ENCODE results near the gene COQ8B. TPM values are rescaled to one million over a fixed set of nuclear protein-coding genes. Genes with fewer than 3 reads are reported as not detected.

Gene COQ8B
- total and polyA plus RNA-seq, 4 donors, result 20.5 to 79.8 (median 32.8) TPM

DNA sequence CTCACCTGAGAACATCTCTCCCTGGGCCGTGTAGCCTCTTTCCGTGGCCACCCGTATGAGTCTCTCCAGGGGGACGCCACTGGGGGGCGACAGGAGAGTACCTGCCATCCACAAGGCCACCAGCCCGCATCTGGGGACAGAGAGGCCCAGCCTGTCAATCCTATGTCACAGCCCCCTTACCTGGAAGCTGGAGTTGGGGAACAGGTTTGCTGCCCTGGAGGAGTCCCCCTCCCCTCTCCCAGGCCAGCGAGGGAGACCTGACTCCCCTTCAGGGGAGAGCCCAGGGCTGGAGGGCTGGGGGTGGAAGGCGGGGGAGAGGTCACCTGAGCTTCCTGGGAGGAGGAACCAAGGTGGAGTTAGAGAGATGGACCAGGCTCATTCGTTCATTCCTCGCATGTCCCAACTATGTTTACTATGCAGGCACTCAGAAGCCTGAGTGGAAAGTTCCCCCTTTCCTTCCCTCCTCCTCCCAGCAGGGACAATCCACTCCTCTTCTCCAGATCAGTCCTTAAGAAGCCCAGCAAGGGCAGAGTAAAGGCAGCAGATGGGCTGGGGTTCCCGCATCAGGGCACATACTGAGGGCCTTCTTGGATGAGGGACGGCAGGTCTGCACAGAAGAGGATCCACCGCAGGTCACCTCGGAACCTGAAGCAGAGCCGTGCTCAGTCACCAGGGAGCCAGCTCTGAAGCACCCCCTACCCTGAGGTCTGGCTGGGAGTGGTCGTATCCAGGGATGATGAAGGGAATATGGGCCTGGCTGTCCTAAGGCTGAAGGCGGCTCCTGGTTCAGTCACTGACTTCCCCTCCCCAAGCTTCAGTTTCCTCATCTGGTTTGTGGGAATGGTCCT is 28.1 kb upstream of the COQ8B start:
- ATAC-seq (ENCODE audit: low FRiP score), result no peak
- H3K27ac ChIP-seq (ENCODE audit: low read depth in 1 of 2, low read length in 2 of 2), result peak overlapping the region in 1 of 2 donors; percentile 6
- H3K4me3 ChIP-seq (ENCODE audit: low read length in 2 of 2), result no peak overlapping the region
- intact Hi-C loops (cut with DNase I), result no loop called here
- H3K4me1 ChIP-seq (ENCODE audit: control insufficient read depth in 1 of 2, insufficient read depth in 2 of 2, low read length in 2 of 2), result no peaks in the 10 kb centered on the region
- WGBS, 2 donors, result 65 to 73% methylated on average over 17 of the region's 17 CpGs
- DNase-seq, result no peak
- no peaks in the 10 kb centered on the region for H3K27me3 ChIP-seq (ENCODE audit: control insufficient read depth in 1 of 2, insufficient read depth in 2 of 2, low read length in 1 of 2)
- H3K36me3 ChIP-seq (ENCODE audit: control insufficient read depth in 1 of 2, insufficient read depth in 2 of 2, low read length in 1 of 2), result no peaks in the 10 kb centered on the region
- no peaks in the 10 kb centered on the region for H3K9me3 ChIP-seq (ENCODE audit: control insufficient read depth, low read length)

- Histone ChIP-seq H3K9me3 (ENCODE audit: control insufficient read depth, low read length) (no peaks in the 10 kb centered on the region), H3K36me3 (ENCODE audit: control insufficient read depth in 1 of 2, insufficient read depth in 2 of 2, low read length in 1 of 2) (peaks cover 0 to 4% of the 10 kb centered on the region in 2 donors), H3K27me3 (ENCODE audit: control insufficient read depth in 1 of 2, insufficient read depth in 2 of 2, low read length in 1 of 2) (no peaks in the 10 kb centered on the region), H3K4me1 (ENCODE audit: control insufficient read depth in 1 of 2, insufficient read depth in 2 of 2, low read length in 2 of 2) (no peaks in the 10 kb centered on the region), H3K27ac (ENCODE audit: low read depth in 1 of 2, low read length in 2 of 2) (no peak overlapping the region), H3K4me3 (ENCODE audit: low read length in 2 of 2) (no peak overlapping the region)
- intact Hi-C loops (cut with DNase I), result no loop called here
- DNase-seq (no peak), ATAC-seq (ENCODE audit: low FRiP score) (no peak)
- 89 to 92% methylated on average over 10 of the region's 10 CpGs for WGBS, 2 donors
Observed at GRCh38 chr19:40743926-40744325, 27.2 kb upstream of the COQ8B start.

- 87 to 91% methylated on average over 12 of the region's 12 CpGs for WGBS, 2 donors
- H3K9me3 ChIP-seq (ENCODE audit: control insufficient read depth, low read length), result no peaks in the 10 kb centered on the region
- H3K27ac ChIP-seq (ENCODE audit: low read depth in 1 of 2, low read length in 2 of 2), result no peak overlapping the region
- DNase-seq (no peak), ATAC-seq (ENCODE audit: low FRiP score) (no peak)
- intact Hi-C loops (cut with DNase I), result no loop called here
- H3K4me3 ChIP-seq (ENCODE audit: low read length in 2 of 2), result no peak overlapping the region
- no peaks in the 10 kb centered on the region for H3K4me1 ChIP-seq (ENCODE audit: control insufficient read depth in 1 of 2, insufficient read depth in 2 of 2, low read length in 2 of 2)
- peaks cover 0 to 4% of the 10 kb centered on the region in 2 donors for H3K36me3 ChIP-seq (ENCODE audit: control insufficient read depth in 1 of 2, insufficient read depth in 2 of 2, low read length in 1 of 2)
- H3K27me3 ChIP-seq (ENCODE audit: control insufficient read depth in 1 of 2, insufficient read depth in 2 of 2, low read length in 1 of 2), result no peaks in the 10 kb centered on the region
Observed at GRCh38 chr19:40742886-40743285, 26.2 kb upstream of the COQ8B start.

- Histone ChIP-seq H3K36me3 (ENCODE audit: control insufficient read depth in 1 of 2, insufficient read depth in 2 of 2, low read length in 1 of 2) (peaks cover 0 to 5% of the 10 kb centered on the region in 2 donors), H3K27me3 (ENCODE audit: control insufficient read depth in 1 of 2, insufficient read depth in 2 of 2, low read length in 1 of 2) (no peaks in the 10 kb centered on the region), H3K27ac (ENCODE audit: low read depth in 1 of 2, low read length in 2 of 2) (no peak overlapping the region), H3K4me3 (ENCODE audit: low read length in 2 of 2) (no peak overlapping the region), H3K9me3 (ENCODE audit: control insufficient read depth, low read length) (no peaks in the 10 kb centered on the region), H3K4me1 (ENCODE audit: control insufficient read depth in 1 of 2, insufficient read depth in 2 of 2, low read length in 2 of 2) (no peaks in the 10 kb centered on the region)
- WGBS, 2 donors, result 79 to 81% methylated on average over 17 of the region's 17 CpGs
- intact Hi-C loops (cut with DNase I), result no loop called here
- ATAC-seq (ENCODE audit: low FRiP score) (peak; percentile 16), DNase-seq (no peak)
Observed at GRCh38 chr19:40742477-40742876, 25.8 kb upstream of the COQ8B start.

- no peak for DNase-seq
- intact Hi-C loops (cut with DNase I), result no loop called here
- 78 to 80% methylated on average over 10 of the region's 10 CpGs for WGBS, 2 donors
- no peaks in the 10 kb centered on the region for H3K9me3 ChIP-seq (ENCODE audit: control insufficient read depth, low read length)
- H3K4me3 ChIP-seq (ENCODE audit: low read length in 2 of 2), result no peak overlapping the region
- no peak overlapping the region for H3K27ac ChIP-seq (ENCODE audit: low read depth in 1 of 2, low read length in 2 of 2)
- peaks cover 0 to 8% of the 10 kb centered on the region in 2 donors for H3K36me3 ChIP-seq (ENCODE audit: control insufficient read depth in 1 of 2, insufficient read depth in 2 of 2, low read length in 1 of 2)
- no peaks in the 10 kb centered on the region for H3K4me1 ChIP-seq (ENCODE audit: control insufficient read depth in 1 of 2, insufficient read depth in 2 of 2, low read length in 2 of 2)
- no peaks in the 10 kb centered on the region for H3K27me3 ChIP-seq (ENCODE audit: control insufficient read depth in 1 of 2, insufficient read depth in 2 of 2, low read length in 1 of 2)
- no peak for ATAC-seq (ENCODE audit: low FRiP score)
Observed at GRCh38 chr19:40741527-40742390, 25.1 kb upstream of the COQ8B start.

DNA sequence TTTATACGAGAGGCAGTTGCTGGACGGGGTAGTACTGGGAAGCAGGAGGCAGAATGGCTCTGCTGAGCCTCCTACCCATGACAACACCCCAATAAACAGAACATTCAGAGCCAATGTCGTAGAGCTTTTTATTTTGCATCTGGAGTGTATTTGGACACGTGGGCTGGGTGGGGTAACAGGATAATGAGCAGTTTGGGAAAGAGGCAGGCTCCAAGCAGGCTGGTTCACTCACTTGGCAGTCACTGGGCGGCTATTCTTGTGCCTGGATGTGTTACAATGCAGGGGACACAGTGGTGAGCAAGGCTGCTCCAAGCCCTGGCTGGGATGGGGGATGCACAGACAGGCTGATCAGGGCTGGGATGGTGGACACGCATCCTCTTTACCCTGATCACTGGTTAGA is 24.1 kb upstream of the COQ8B start:
- intact Hi-C loops (cut with DNase I), result no loop called here
- no peaks in the 10 kb centered on the region for H3K27me3 ChIP-seq (ENCODE audit: control insufficient read depth in 1 of 2, insufficient read depth in 2 of 2, low read length in 1 of 2)
- H3K27ac ChIP-seq (ENCODE audit: low read depth in 1 of 2, low read length in 2 of 2), result no peak overlapping the region
- WGBS, 2 donors, result 43 to 44% methylated on average over 6 of the region's 6 CpGs
- no peaks in the 10 kb centered on the region for H3K4me1 ChIP-seq (ENCODE audit: control insufficient read depth in 1 of 2, insufficient read depth in 2 of 2, low read length in 2 of 2)
- H3K4me3 ChIP-seq (ENCODE audit: low read length in 2 of 2), result no peak overlapping the region
- DNase-seq, result no peak
- H3K9me3 ChIP-seq (ENCODE audit: control insufficient read depth, low read length), result no peaks in the 10 kb centered on the region
- peak; percentile 61 for ATAC-seq (ENCODE audit: low FRiP score)
- H3K36me3 ChIP-seq (ENCODE audit: control insufficient read depth in 1 of 2, insufficient read depth in 2 of 2, low read length in 1 of 2), result peaks cover 0 to 8% of the 10 kb centered on the region in 2 donors

DNA sequence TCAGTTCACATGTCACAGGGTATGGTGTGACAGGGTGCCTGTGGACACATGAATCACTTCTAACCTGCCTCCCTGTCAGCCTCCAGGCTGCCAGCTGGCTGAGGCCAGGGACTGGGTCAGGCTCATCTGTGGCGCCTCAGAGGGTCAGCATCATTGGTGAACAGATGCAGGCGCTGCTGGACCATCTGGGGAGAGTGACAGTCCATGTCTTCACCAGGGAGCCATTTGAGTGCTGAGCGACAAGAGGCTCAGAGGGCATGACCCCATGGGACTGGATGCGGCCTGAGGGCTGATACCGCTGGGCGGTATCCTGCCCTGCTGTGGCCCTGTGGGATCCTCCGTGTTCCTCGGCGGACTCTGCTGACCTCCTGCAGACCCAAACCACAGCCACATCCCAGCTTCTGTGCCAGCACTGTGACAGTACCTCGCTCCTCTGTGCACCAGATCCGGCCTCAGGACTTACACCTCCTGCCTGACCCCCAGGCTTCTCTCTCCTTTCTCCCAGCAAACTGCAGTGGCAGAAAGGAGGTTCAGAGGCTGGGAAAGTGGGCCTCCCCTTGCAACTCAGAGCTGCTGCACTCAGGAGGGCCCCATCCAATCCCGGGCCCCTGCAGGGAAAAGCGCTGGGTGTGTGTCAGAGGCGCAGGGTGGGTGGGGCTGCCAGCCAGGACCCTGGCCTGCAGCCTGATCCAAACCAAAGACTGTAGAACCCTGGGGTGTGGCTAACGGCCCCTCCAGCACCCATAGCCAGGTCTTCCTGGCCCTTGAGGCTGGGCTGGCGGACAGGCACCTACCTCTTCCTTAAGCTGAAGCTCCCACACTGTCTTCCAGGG is 23.4 kb upstream of the COQ8B start:
- no peaks in the 10 kb centered on the region for H3K9me3 ChIP-seq (ENCODE audit: control insufficient read depth, low read length)
- no peak overlapping the region for H3K4me3 ChIP-seq (ENCODE audit: low read length in 2 of 2)
- intact Hi-C loops (cut with DNase I), result no loop called here
- 71 to 73% methylated on average over 14 to 16 of the region's 16 CpGs for WGBS, 2 donors
- H3K4me1 ChIP-seq (ENCODE audit: control insufficient read depth in 1 of 2, insufficient read depth in 2 of 2, low read length in 2 of 2), result no peaks in the 10 kb centered on the region
- H3K27ac ChIP-seq (ENCODE audit: low read depth in 1 of 2, low read length in 2 of 2), result no peak overlapping the region
- ATAC-seq (ENCODE audit: low FRiP score) (peak; percentile 23), DNase-seq (no peak)
- H3K27me3 ChIP-seq (ENCODE audit: control insufficient read depth in 1 of 2, insufficient read depth in 2 of 2, low read length in 1 of 2), result no peaks in the 10 kb centered on the region
- peaks cover 0 to 11% of the 10 kb centered on the region in 2 donors for H3K36me3 ChIP-seq (ENCODE audit: control insufficient read depth in 1 of 2, insufficient read depth in 2 of 2, low read length in 1 of 2)

- intact Hi-C loops (cut with DNase I), result no loop called here
- Histone ChIP-seq H3K4me3 (ENCODE audit: low read length in 2 of 2) (no peak overlapping the region), H3K27ac (ENCODE audit: low read depth in 1 of 2, low read length in 2 of 2) (no peak overlapping the region), H3K27me3 (ENCODE audit: control insufficient read depth in 1 of 2, insufficient read depth in 2 of 2, low read length in 1 of 2) (no peaks in the 10 kb centered on the region), H3K36me3 (ENCODE audit: control insufficient read depth in 1 of 2, insufficient read depth in 2 of 2, low read length in 1 of 2) (peaks cover 0 to 12% of the 10 kb centered on the region in 2 donors), H3K9me3 (ENCODE audit: control insufficient read depth, low read length) (no peaks in the 10 kb centered on the region), H3K4me1 (ENCODE audit: control insufficient read depth in 1 of 2, insufficient read depth in 2 of 2, low read length in 2 of 2) (no peaks in the 10 kb centered on the region)
- ATAC-seq (ENCODE audit: low FRiP score) (no peak), DNase-seq (no peak)
- 79 to 80% methylated on average over 22 of the region's 22 CpGs for WGBS, 2 donors
Observed at GRCh38 chr19:40739030-40739839, 22.5 kb upstream of the COQ8B start.

Measured in aorta (tissue), 5 donors.